HG03565 (cell line): ENCODE measurements around the gene APBA1.

Experiments used
- ATAC-seq: cut with Tn5 transposase; IDR thresholded peaks from one replicate; pipeline ENCODE4 v1.9.1; 2021; ENCODE audit warnings: mild to moderate bottlenecking, moderate library complexity; ENCODE audit not compliant: unreplicated experiment

APBA1 gene

GRCh38 chr9:69580582-69581214 lies 91.5 kb downstream of the APBA1 start:
- no peak for ATAC-seq

GRCh38 chr9:69579760-69580581 lies 92.2 kb downstream of the APBA1 start:
- ATAC-seq, result no peak

GRCh38 chr9:69579032-69579758 lies 93.0 kb downstream of the APBA1 start:
- ATAC-seq, result no peak

DNA sequence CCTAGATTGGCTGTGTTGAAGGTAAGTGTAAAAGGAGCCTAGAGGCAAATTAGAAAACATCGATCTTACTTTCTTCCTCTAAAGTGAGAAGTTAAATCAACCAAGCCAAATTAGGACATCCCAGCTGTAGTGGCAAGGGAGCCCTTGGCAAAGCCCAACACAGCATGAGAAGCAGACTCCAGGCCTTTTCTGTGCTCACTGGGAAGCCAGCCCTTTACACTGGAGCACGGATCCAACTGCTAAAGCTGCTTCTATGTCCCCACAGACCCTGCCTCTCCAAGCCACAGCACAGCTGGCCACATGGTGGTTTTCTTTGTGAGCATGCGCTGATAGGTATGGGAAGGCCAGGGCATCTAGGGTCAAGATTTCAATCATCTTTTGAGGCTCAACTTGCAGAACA lies 94.1 kb downstream of the APBA1 start:
- ATAC-seq, result no peak

GRCh38 chr9:69577123-69577522 lies 95.0 kb downstream of the APBA1 start:
- no peak for ATAC-seq

DNA sequence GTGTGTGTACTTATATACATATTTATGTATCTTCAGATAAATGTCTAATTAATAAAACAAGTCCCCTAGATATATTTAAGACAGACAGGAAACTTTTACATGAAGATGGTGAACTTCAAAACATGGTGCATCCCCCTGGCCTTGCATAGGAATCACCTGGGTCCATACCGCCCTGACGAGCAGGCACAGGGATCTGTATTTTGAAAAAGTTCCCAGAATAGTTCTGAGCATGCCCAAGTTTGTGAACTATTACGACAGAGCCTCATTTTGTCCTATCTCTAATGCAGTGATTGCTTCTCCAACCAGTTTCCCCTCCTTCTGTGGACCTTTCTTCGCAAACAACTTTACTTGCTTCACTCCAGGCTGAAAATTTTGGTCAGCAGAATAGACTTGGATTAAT lies 98.1 kb downstream of the APBA1 start:
- no peak for ATAC-seq

DNA sequence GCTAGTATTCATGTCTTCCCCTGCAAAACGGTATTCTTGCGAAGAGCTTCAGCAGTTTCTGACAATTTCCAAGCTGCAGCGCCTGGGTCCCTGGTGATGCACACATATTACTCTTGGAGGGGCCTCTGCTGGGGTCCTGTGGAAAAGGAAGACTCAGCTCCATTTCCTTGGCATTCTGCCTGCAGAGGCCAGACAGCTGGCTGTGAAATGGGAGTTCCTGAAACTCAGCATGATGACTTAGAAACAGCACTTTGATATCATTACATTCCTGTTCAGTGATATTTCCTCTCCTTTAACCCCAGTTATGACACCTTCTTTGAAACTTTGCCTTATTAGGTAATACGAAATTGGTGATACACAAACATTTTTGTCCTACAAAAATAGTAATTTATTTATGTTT lies 98.5 kb downstream of the APBA1 start:
- ATAC-seq, result no peak

DNA sequence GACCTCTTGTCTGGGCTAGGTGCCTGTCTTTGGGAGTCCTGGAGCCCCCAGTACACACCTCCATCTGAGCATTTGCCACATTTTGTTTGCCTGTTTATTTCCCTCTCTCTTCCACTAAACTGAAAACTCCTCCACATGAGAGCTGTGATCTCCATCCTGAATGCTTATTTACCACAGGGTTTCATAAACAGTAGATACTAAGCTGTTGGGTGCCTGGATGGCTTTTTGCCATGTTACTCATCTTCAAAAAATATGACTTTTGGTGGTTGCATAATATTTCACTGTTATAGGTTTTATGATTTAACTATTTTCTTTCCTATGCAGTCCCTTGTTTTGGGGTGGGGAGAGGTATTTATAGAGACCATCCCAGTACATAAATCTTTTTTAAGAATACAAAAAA lies 99.6 kb downstream of the APBA1 start:
- no peak for ATAC-seq

GRCh38 chr9:69571032-69571431 lies 101.1 kb downstream of the APBA1 start:
- ATAC-seq, result no peak

- ATAC-seq, result no peak
These were observed 102.3 kb downstream of the APBA1 start for GRCh38 chr9:69569738-69570451.

GRCh38 chr9:69564557-69564956 lies 107.6 kb downstream of the APBA1 start:
- ATAC-seq, result no peak

- no peak for ATAC-seq
These were observed 113.0 kb downstream of the APBA1 start for GRCh38 chr9:69559126-69559525.

GRCh38 chr9:69556707-69557106 lies 115.5 kb downstream of the APBA1 start:
- ATAC-seq, result no peak

DNA sequence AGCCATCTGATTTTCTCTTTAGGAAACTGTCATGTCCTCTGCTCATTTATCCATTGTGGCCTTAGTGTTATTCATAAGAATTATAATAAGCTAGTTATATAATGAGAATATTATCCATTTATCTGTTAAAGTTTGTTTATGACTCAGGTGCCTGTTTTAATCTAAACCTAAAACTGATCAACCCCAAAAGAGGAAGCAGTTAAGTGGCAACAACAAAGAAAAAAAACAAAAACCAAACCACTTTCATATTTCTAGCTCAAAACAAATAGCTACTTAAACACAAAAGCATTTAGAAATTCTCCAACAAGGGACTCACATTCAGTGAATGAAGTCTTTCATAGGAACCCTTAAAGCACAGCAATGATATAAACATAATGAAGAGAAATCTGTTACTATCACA lies 116.4 kb downstream of the APBA1 start:
- ATAC-seq, result no peak

- ATAC-seq, result no peak
These were observed 117.2 kb downstream of the APBA1 start for GRCh38 chr9:69554945-69555344.

GRCh38 chr9:69549310-69550202 lies 122.6 kb downstream of the APBA1 start:
- ATAC-seq, result peak; percentile 59

- ATAC-seq, result no peak
These were observed 123.5 kb downstream of the APBA1 start for GRCh38 chr9:69548681-69549080.

- ATAC-seq, result no peak
These were observed 125.9 kb downstream of the APBA1 start for GRCh38 chr9:69546265-69546664.

DNA sequence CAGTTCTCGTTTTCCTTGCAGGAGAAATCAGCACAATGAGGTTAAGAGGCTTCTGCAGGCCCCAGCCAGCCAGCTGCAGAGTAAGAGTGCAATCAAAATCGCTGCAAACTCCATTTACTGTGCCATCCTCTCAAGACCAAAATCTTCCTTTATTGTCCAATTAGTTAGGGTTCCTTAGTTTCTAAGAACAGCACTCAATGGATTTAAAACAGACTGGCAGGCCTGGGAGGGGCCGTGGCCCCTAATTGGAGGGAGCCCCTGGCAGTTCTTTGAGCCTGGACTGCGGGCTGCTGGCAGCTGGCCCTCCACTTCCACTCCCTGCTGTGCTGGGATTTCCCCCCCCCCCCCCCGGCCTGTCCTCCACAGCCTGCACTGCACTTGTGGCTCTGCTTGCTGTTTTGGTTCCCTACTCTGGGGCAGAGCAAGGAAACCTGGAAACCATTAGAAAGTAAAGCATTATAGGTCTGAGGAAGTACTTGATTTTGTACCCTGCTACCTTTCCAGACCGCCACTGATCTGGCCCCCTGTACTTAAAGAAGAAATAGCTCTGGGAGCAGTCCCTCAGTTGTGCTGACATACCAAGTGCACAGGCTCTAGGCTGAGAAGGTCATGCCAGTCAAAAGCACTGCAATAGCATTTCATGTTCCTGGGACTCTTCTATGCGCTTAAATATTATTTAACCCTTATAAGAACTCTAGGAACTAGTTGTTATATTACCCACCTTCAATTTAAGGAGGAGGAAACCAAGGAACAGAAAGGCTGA lies 129.0 kb downstream of the APBA1 start:
- ATAC-seq, result no peak

DNA sequence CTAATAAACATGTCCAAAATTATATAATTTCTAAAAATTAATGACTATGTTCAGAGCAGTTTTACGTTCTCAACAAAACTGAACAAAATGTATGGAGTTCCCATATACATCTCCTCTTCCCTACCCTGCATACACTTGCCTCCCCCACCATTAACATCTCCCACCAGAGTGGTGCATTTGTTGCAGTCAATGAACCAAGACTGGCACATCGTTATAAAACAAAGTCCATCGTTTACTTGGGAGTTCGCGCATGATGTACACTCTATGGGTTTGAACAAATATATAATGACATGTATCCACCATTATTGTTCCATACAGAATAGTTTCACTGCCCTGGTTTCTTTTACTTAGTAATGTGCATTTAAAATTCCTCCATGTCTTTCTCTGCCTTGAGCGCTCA lies 130.1 kb downstream of the APBA1 start:
- ATAC-seq, result no peak
